Activated CD8-positive, alpha-beta memory T cell treated with anti-CD3 and anti-CD28 coated beads for 4 hours (primary cell): ENCODE data around the gene RXFP4.
"Not testable (repeated sequence)": the region's sequence is repeated elsewhere in the genome, so short reads cannot be mapped to it uniquely, and the experiment has no call there.

Source experiments
- DNase-seq, 2 donors: peaks; one replicate each; pipeline ENCODE4 v3.0.0-alpha.2; 2020; ENCODE audit warnings: low read depth in 2 of 2

The RXFP4 gene

GRCh38 chr1:155930725-155931124 is 10.7 kb upstream of the RXFP4 start:
- DNase-seq = not testable (repeated sequence)

GRCh38 chr1:155931332-155932038 is 10.0 kb upstream of the RXFP4 start:
- DNase-seq = no peak

- DNase-seq = no peak
Measured at GRCh38 chr1:155932081-155932480, 9.4 kb upstream of the RXFP4 start.

GRCh38 chr1:155932487-155932886 is 9.0 kb upstream of the RXFP4 start:
- DNase-seq = no peak

GRCh38 chr1:155933591-155934096 is 7.8 kb upstream of the RXFP4 start:
- DNase-seq = no peak

GRCh38 chr1:155934097-155934935 is 7.1 kb upstream of the RXFP4 start, which contains the start of gene KHDC4:
Gene KHDC4 (minus strand): TSS chr1:155934413. CDS start chr1:155934373, 40 bp downstream.
- peak; percentile 88 to 90 for DNase-seq

GRCh38 chr1:155934936-155935590 is 6.4 kb upstream of the RXFP4 start:
- no peak for DNase-seq

GRCh38 chr1:155938220-155938627 is 3.2 kb upstream of the RXFP4 start:
- DNase-seq = no peak

GRCh38 chr1:155940482-155940992 is 901 bp upstream of the RXFP4 start:
- no peak for DNase-seq

- no peak for DNase-seq
Measured at GRCh38 chr1:155941845-155942531, 550 bp downstream of the RXFP4 start.

- DNase-seq = no peak
Measured at GRCh38 chr1:155942578-155943141, 1.2 kb downstream of the RXFP4 start.

- no peak for DNase-seq
Measured at GRCh38 chr1:155944444-155944799, 3.0 kb downstream of the RXFP4 start.

- no peak for DNase-seq
Measured at GRCh38 chr1:155946633-155947219, 5.3 kb downstream of the RXFP4 start.

- no peak for DNase-seq
Measured at GRCh38 chr1:155947292-155947691, 5.9 kb downstream of the RXFP4 start.

- DNase-seq = no peak
Measured at GRCh38 chr1:155947741-155948140, 6.3 kb downstream of the RXFP4 start.

GRCh38 chr1:155950829-155951228 is 9.4 kb downstream of the RXFP4 start:
- no peak for DNase-seq

- DNase-seq = no peak
Measured at GRCh38 chr1:155951753-155952504, 10.5 kb downstream of the RXFP4 start.

GRCh38 chr1:155952505-155952890 is 11.1 kb downstream of the RXFP4 start:
- DNase-seq = no peak

GRCh38 chr1:155954645-155955044 is 13.2 kb downstream of the RXFP4 start:
- no peak for DNase-seq

GRCh38 chr1:155957411-155957915 is 16.0 kb downstream of the RXFP4 start:
- no peak for DNase-seq
